OCI-LY1 (cell line): ENCODE results near the gene TCF23.
A peak's percentile ranks its signal among the peaks of the same experiment; 100 is the strongest.

Source experiments
- H2AFZ ChIP-seq: fragments of 200-600 bp; sonication (generic), shearing (Covaris generic); 2 replicates; pipeline ENCODE4 v1.6.0; 2014; ENCODE audit warnings: antibody characterized with exemption, mild to moderate bottlenecking, low read length
- H3F3A ChIP-seq: fragments of 200-600 bp; sonication (generic), shearing (Covaris generic); 2 replicates; pipeline ENCODE4 v1.6.0; 2014; ENCODE audit warnings: mild to moderate bottlenecking, antibody characterized with exemption, low read length, moderate library complexity; ENCODE audit not compliant: insufficient read depth
- H3K27ac ChIP-seq: fragments of 200-600 bp; sonication (generic); 2 replicates; pipeline ENCODE4 v1.5.1; 2014; ENCODE audit warnings: low read length, mixed run types, mild to moderate bottlenecking, low read depth; ENCODE audit not compliant: poor library complexity, severe bottlenecking
- H3K27me3 ChIP-seq: fragments of 200-600 bp; sonication (generic); 2 replicates; pipeline ENCODE4 v1.6.0; 2014; ENCODE audit warnings: antibody characterized with exemption, mild to moderate bottlenecking, low read length, moderate library complexity; ENCODE audit not compliant: insufficient read depth
- H3K36me3 ChIP-seq: fragments of 200-600 bp; sonication (generic); 2 replicates; pipeline ENCODE4 v1.6.1; 2014; ENCODE audit warnings: mild to moderate bottlenecking, antibody characterized with exemption, low read length, moderate library complexity, mixed read lengths; ENCODE audit not compliant: insufficient read depth
- H3K4me1 ChIP-seq: fragments of 200-600 bp; sonication (generic); 2 replicates; pipeline ENCODE4 v1.5.1; 2014; ENCODE audit warnings: mild to moderate bottlenecking, low read length, moderate library complexity; ENCODE audit not compliant: insufficient read depth, severe bottlenecking
- H3K4me2 ChIP-seq: fragments of 200-600 bp; sonication (generic), shearing (Covaris generic); 2 replicates; pipeline ENCODE4 v1.6.1; 2014; ENCODE audit warnings: low read length
- H3K4me3 ChIP-seq: fragments of 200-600 bp; sonication (generic); 2 replicates; pipeline ENCODE4 v1.5.1; 2014; ENCODE audit warnings: low read length, low read depth, mild to moderate bottlenecking, mixed read lengths; ENCODE audit not compliant: poor library complexity, severe bottlenecking
- H3K79me2 ChIP-seq: fragments of 200-600 bp; shearing (Covaris generic); 2 replicates; pipeline ENCODE4 v1.6.1; 2016; ENCODE audit warnings: mixed run types, low read length, mixed read lengths; ENCODE audit not compliant: insufficient read depth
- H3K9ac ChIP-seq: fragments of 200-600 bp; sonication (generic), shearing (Covaris generic); 2 replicates; pipeline ENCODE4 v1.6.1; 2014; ENCODE audit warnings: mild to moderate bottlenecking, low read length, mixed read lengths
- H3K9me2 ChIP-seq: fragments of 200-600 bp; sonication (generic), shearing (Covaris generic); 2 replicates; pipeline ENCODE4 v1.6.1; 2014; ENCODE audit warnings: low read depth, mild to moderate bottlenecking, low read length, mixed read lengths
- H3K9me3 ChIP-seq: fragments of 200-600 bp; shearing (Covaris generic); 2 replicates; pipeline ENCODE4 v1.6.1; 2014; ENCODE audit warnings: low read length, mixed read lengths
- H4K20me1 ChIP-seq: fragments of 200-600 bp; sonication (generic), shearing (Covaris generic); 2 replicates; pipeline ENCODE4 v1.6.0; 2016; ENCODE audit warnings: mild to moderate bottlenecking, low read length; ENCODE audit not compliant: insufficient read depth
- EZH2 ChIP-seq: fragments of 200-600 bp; sonication (generic), shearing (Covaris generic); IDR thresholded peaks from 2 replicates; pipeline ENCODE4 v1.8.0; 2017; ENCODE audit warnings: borderline replicate concordance, mixed run types, mild to moderate bottlenecking, antibody characterized with exemption, low read length, moderate library complexity, mixed read lengths
- TF ChIP-seq, protein P1 (sequence below): fragments of 200-600 bp; sonication (generic), shearing (Covaris generic); IDR thresholded peaks from 2 replicates; pipeline ENCODE4 v1.5.1; 2017; ENCODE audit warnings: mild to moderate bottlenecking, antibody characterized with exemption, low read length, moderate library complexity, mixed read lengths

TCF23 gene

DNA sequence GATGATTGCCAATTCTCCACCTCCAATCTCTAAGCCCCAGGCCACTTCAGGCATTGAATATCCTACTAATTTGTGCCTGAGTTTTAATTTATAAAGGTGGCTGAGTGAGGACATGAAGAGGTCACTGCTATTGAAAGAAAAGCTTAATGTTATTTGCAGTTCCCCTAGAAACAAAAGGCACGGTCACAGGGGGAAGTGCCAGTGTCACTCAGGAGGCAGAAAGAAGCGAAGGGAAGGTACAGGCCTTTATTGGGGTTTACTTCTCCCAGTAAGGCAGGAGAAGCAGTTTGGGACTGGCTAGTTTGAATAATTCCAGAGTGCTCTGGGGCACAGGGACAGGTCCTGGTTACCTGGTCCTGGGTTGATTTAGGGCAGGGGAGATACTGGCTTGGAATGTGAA lies 26.9 kb upstream of the TCF23 start:
- Histone ChIP-seq H3K9ac (no peak overlapping the region), H3K4me2 (no peak overlapping the region), H3K4me1 (peaks cover 26% of the 10 kb centered on the region), H3K27me3 (no peaks in the 10 kb centered on the region), H3K27ac (no peak overlapping the region), H2AFZ (no peak overlapping the region), H3K9me2 (no peaks in the 10 kb centered on the region), H3K4me3 (no peak overlapping the region), H3K79me2 (no peaks in the 10 kb centered on the region), H3K36me3 (no peaks in the 10 kb centered on the region), H3F3A (no peaks in the 10 kb centered on the region), H4K20me1 (no peaks in the 10 kb centered on the region), H3K9me3 (no peaks in the 10 kb centered on the region)
- TF ChIP-seq, protein P1, sequence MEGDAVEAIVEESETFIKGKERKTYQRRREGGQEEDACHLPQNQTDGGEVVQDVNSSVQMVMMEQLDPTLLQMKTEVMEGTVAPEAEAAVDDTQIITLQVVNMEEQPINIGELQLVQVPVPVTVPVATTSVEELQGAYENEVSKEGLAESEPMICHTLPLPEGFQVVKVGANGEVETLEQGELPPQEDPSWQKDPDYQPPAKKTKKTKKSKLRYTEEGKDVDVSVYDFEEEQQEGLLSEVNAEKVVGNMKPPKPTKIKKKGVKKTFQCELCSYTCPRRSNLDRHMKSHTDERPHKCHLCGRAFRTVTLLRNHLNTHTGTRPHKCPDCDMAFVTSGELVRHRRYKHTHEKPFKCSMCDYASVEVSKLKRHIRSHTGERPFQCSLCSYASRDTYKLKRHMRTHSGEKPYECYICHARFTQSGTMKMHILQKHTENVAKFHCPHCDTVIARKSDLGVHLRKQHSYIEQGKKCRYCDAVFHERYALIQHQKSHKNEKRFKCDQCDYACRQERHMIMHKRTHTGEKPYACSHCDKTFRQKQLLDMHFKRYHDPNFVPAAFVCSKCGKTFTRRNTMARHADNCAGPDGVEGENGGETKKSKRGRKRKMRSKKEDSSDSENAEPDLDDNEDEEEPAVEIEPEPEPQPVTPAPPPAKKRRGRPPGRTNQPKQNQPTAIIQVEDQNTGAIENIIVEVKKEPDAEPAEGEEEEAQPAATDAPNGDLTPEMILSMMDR: no peak
- no peak for TF ChIP-seq EZH2

DNA sequence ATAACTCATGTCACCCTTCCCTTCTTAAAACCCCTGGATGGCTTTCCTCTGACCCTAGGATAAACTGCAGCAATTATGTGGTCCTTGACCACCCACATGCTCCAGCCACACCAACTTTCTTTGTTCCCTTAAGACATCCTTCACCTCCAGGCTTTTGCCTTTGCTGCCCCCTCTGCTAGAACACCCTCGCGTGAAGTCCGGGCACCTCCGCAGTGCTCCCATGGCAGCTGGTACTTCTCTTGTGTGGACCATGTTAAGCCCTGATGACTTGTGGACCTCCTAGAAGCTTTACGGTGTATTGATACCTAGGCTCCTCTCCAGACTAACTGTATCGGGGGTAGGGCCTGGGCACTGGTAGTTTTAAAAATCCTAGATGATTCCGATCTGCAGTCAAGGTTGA lies 26.0 kb upstream of the TCF23 start:
- peak overlapping the region; percentile 67; the same call in 1 of the 2 replicates for H3K4me2 ChIP-seq
- H3F3A ChIP-seq: no peaks in the 10 kb centered on the region
- H3K27me3 ChIP-seq: no peaks in the 10 kb centered on the region
- no peak overlapping the region for H3K9ac ChIP-seq
- no peak for TF ChIP-seq EZH2
- TF ChIP-seq, protein P1: no peak
- H3K9me3 ChIP-seq: no peaks in the 10 kb centered on the region
- H3K36me3 ChIP-seq: no peaks in the 10 kb centered on the region
- H3K4me1 ChIP-seq: peaks cover 25% of the 10 kb centered on the region
- no peak overlapping the region for H3K27ac ChIP-seq
- no peaks in the 10 kb centered on the region for H4K20me1 ChIP-seq
- no peak overlapping the region for H2AFZ ChIP-seq
- H3K9me2 ChIP-seq: no peaks in the 10 kb centered on the region
- H3K4me3 ChIP-seq: peak overlapping the region; percentile 60
- no peaks in the 10 kb centered on the region for H3K79me2 ChIP-seq

- Histone ChIP-seq H3K9me3 (no peaks in the 10 kb centered on the region), H3K27ac (no peak within 1 kb of the TSS), H3K79me2 (no peaks in the 10 kb centered on the region), H4K20me1 (no peaks in the 10 kb centered on the region), H3K4me1 (peaks cover 17% of the 10 kb centered on the region), H3K9ac (peak within 1 kb of the TSS; percentile 35; the same call in 1 of the 2 replicates), H3F3A (no peaks in the 10 kb centered on the region), H2AFZ (peak within 1 kb of the TSS; percentile 67; the same call in 1 of the 2 replicates), H3K27me3 (no peaks in the 10 kb centered on the region), H3K9me2 (no peaks in the 10 kb centered on the region), H3K36me3 (no peaks in the 10 kb centered on the region), H3K4me2 (peak within 1 kb of the TSS; percentile 67), H3K4me3 (peak within 1 kb of the TSS; percentile 60)
- no peak for TF ChIP-seq EZH2
- TF ChIP-seq, protein P1: no peak
These were observed 25.3 kb upstream of the TCF23 start, which contains the start of gene ABHD1 for GRCh38 chr2:27123302-27124150. Gene ABHD1 (plus strand): TSS chr2:27123815. CDS start chr2:27123949, 134 bp downstream.
